NCI-H2171 treated with DMSO at 0.1 percent for 48 hours (cell line): ENCODE results near the gene GRIA1.

ENCODE experiments used
- DNase-seq: peaks from one replicate; lab custom pipeline; 2025; lab: John Stamatoyannopoulos, UW

Gene GRIA1

GRCh38 chr5:153782589-153783361 is 292.3 kb downstream of the GRIA1 start:
- DNase-seq = no peak

- peak; percentile 49 for DNase-seq
Observed at GRCh38 chr5:153783362-153783658, 292.8 kb downstream of the GRIA1 start.

- peak; percentile 42 for DNase-seq
Observed at GRCh38 chr5:153784277-153784676, 293.8 kb downstream of the GRIA1 start.

GRCh38 chr5:153791339-153791738 is 300.9 kb downstream of the GRIA1 start:
- DNase-seq = no peak

GRCh38 chr5:153792305-153792704 is 301.8 kb downstream of the GRIA1 start:
- DNase-seq = no peak

GRCh38 chr5:153793699-153794098 is 303.2 kb downstream of the GRIA1 start:
- DNase-seq = no peak

GRCh38 chr5:153794327-153794726 is 303.9 kb downstream of the GRIA1 start:
- DNase-seq = no peak

- no peak for DNase-seq
Observed at GRCh38 chr5:153796527-153796926, 306.1 kb downstream of the GRIA1 start.

GRCh38 chr5:153797484-153797883 is 307.0 kb downstream of the GRIA1 start:
- DNase-seq = no peak

GRCh38 chr5:153798830-153799229 is 308.4 kb downstream of the GRIA1 start:
- DNase-seq = peak; percentile 6

GRCh38 chr5:153799466-153799865 is 309.0 kb downstream of the GRIA1 start:
- DNase-seq = no peak

- no peak for DNase-seq
Observed at GRCh38 chr5:153802050-153802821, 311.8 kb downstream of the GRIA1 start.

GRCh38 chr5:153807801-153808200 is 317.3 kb downstream of the GRIA1 start:
- DNase-seq = no peak

- DNase-seq = no peak
Observed at GRCh38 chr5:153809166-153809565, 318.7 kb downstream of the GRIA1 start.

- no peak for DNase-seq
Observed at GRCh38 chr5:153813901-153814300, 323.4 kb downstream of the GRIA1 start.

GRCh38 chr5:153816870-153817269 is 326.4 kb downstream of the GRIA1 start:
- no peak for DNase-seq

GRCh38 chr5:153818626-153819025 is 328.2 kb downstream of the GRIA1 start:
- DNase-seq = no peak

- DNase-seq = no peak
Observed at GRCh38 chr5:153823036-153823435, 332.6 kb downstream of the GRIA1 start.

GRCh38 chr5:153824909-153825308 is 334.4 kb downstream of the GRIA1 start:
- DNase-seq = no peak

GRCh38 chr5:153827397-153827796 is 336.9 kb downstream of the GRIA1 start:
- no peak for DNase-seq

- no peak for DNase-seq
Observed at GRCh38 chr5:153829510-153830065, 339.1 kb downstream of the GRIA1 start.

- DNase-seq = peak; percentile 82
Observed at GRCh38 chr5:153831973-153832372, 341.5 kb downstream of the GRIA1 start.

- DNase-seq = no peak
Observed at GRCh38 chr5:153835891-153836515, 345.5 kb downstream of the GRIA1 start.
